Gastrocnemius medialis (tissue), 4 donors: ENCODE data around the gene PRND. TPM values are rescaled to one million over a fixed set of nuclear protein-coding genes. Genes with fewer than 3 reads are reported as not detected.

Experiments used
- ATAC-seq, 2 donors: fragments of 150-250 bp; one replicate each; pipeline ENCODE4 v1.9.1; 2016
- DNase-seq, 2 donors: peaks; one replicate each; pipeline ENCODE4 v3.0.0-alpha.2; 2019
- H3K27ac ChIP-seq, 4 donors: fragments of 200-600 bp; sonication (generic); 1 replicate in 1 of 4; 2 replicates in 3 of 4; pipeline ENCODE4 v1.5.1; 2016 to 2018; ENCODE audit warnings: mild to moderate bottlenecking in 2 of 4, moderate library complexity in 1 of 4
- H3K27me3 ChIP-seq, 3 donors: fragments of 200-600 bp; sonication (generic) in 2 of 3; 1 replicate in 1 of 3; 2 replicates in 2 of 3; pipeline versions ENCODE4 v1.5.1 to v1.6.0; 2016 to 2019; ENCODE audit warnings: mild to moderate bottlenecking in 1 of 3, moderate library complexity in 1 of 3
- H3K36me3 ChIP-seq, 2 donors: fragments of 200-600 bp; sonication (generic) in 1 of 2; one replicate each; pipeline ENCODE4 v1.5.1; 2017 to 2018
- H3K4me1 ChIP-seq, 2 donors: fragments of 200-600 bp; sonication (generic) in 1 of 2; one replicate each; pipeline ENCODE4 v1.5.1; 2016 to 2017; ENCODE audit warnings: mild to moderate bottlenecking in 2 of 2
- H3K4me3 ChIP-seq, 4 donors: fragments of 200-600 bp; sonication (generic) in 3 of 4; 1 replicate in 1 of 4; 2 replicates in 3 of 4; pipeline ENCODE4 v1.5.1; 2016 to 2019; ENCODE audit warnings: mild to moderate bottlenecking in 2 of 4
- H3K9me3 ChIP-seq, 3 donors: fragments of 200-600 bp; sonication (generic) in 2 of 3; 1 replicate in 1 of 3; 2 replicates in 2 of 3; pipeline ENCODE4 v1.5.1; 2016 to 2019
- POLR2A ChIP-seq, 2 donors: fragments of 450-650 bp; IDR thresholded peaks; one replicate each; pipeline ENCODE4 v1.6.1; 2017; ENCODE audit warnings: antibody characterized with exemption in 2 of 2, mild to moderate bottlenecking in 2 of 2, moderate library complexity in 2 of 2
- in situ Hi-C, 4 donors: fragments of 200-750 bp; cut with MboI; loops; one replicate each; pipeline versions ENCODE4 v1.15.0 to v1.8.0; 2017; ENCODE audit warnings: low sequenced_read_pairs in 4 of 4
- intact Hi-C: fragments of 100-400 bp; cut with DNase I; formaldehyde crosslinking; loops from one replicate; pipeline ENCODE4 v1.15.1; 2023; ENCODE audit warnings: low total_unique reads
- total RNA-seq, 4 donors: library from RNA; depleted of rRNA; stranded (reverse); fragments of >200 nt; gene quantifications; one replicate each; pipeline versions ENCODE4 v1.1.0 to v1.2.3, GENCODE V29; 2016
- TF ChIP-seq, protein P1 (sequence below), 5 experiments: fragments of 450-650 bp in 3 of 5; fragments of 200-600 bp in 2 of 5; sonication (generic) in 2 of 5; IDR thresholded peaks in 4 of 5; conservative IDR thresholded peaks in 1 of 5; 1 replicate in 4 of 5; 2 replicates in 1 of 5; pipeline ENCODE4 v1.5.1; 2016 to 2019; ENCODE audit warnings: antibody characterized with exemption in 5 of 5, mild to moderate bottlenecking in 3 of 5, moderate library complexity in 3 of 5

PRND gene
- total RNA-seq, 4 donors from 2014 or later: not detected

DNA sequence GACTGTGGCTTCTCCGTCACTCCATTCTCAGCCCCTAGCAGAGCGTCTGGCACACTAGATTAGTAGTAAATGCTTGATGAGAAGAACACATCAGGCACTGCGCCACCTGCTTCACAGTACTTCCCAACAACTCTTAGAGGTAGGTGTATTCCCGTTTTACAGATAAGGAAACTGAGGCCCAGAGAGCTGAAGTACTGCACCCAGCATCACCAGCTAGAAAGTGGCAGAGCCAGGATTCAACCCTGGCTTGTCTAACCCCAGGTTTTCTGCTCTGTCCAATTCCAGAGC, 3.5 kb downstream of the PRND start:
- no peak for TF ChIP-seq POLR2A (IDR thresholded peaks at IDR 0.05)
- TF ChIP-seq, protein P1, sequence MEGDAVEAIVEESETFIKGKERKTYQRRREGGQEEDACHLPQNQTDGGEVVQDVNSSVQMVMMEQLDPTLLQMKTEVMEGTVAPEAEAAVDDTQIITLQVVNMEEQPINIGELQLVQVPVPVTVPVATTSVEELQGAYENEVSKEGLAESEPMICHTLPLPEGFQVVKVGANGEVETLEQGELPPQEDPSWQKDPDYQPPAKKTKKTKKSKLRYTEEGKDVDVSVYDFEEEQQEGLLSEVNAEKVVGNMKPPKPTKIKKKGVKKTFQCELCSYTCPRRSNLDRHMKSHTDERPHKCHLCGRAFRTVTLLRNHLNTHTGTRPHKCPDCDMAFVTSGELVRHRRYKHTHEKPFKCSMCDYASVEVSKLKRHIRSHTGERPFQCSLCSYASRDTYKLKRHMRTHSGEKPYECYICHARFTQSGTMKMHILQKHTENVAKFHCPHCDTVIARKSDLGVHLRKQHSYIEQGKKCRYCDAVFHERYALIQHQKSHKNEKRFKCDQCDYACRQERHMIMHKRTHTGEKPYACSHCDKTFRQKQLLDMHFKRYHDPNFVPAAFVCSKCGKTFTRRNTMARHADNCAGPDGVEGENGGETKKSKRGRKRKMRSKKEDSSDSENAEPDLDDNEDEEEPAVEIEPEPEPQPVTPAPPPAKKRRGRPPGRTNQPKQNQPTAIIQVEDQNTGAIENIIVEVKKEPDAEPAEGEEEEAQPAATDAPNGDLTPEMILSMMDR (IDR thresholded peaks at IDR 0.05 in 4 of 5, conservative IDR thresholded peaks at IDR 0.05 in 1 of 5): no peak
- ATAC-seq: no peak

DNA sequence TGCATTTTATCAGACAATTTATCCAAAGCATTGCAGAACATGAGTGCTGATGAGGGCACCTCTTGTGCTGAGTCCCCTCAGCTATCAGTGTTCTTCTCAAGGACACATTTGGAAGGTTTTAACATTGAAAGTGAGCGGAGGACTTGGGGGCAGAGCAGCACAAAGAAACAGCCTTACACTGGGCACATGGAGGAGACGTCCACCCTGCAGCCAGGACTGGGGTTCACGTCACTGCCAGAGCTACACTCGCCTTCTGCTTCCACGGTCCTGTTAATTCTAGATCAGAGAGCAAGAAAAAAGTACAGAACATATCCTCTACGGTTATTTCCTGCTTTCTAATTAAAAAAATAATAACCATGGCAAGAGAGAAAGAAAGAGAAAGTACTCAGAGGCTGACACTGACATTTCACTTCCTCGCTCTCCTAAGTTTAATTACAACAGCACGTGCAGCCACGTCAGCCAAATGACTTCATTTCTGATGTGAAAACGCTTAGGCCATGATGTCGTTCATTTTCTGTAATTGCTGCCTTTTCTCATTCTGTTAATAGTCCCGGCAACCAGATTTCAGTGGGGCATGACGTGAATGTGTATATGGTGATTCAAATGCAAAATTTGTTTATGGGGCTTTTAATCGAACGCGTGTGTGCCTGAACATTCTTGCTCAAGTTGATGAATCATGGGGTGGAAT, 5.1 kb downstream of the PRND start:
- Histone ChIP-seq H3K9me3 (no peaks in the 10 kb centered on the region), H3K4me3 (peak overlapping the region in 2 of 4 donors; percentile 16 to 29), H3K27ac (no peak overlapping the region), H3K36me3 (no peaks in the 10 kb centered on the region), H3K27me3 (no peaks in the 10 kb centered on the region), H3K4me1 (no peaks in the 10 kb centered on the region)
- no peak for ATAC-seq
- DNase-seq: no peak
- in situ Hi-C loops: no loop called here
- TF ChIP-seq POLR2A (IDR thresholded peaks at IDR 0.05): no peak
- TF ChIP-seq, protein P1 (IDR thresholded peaks at IDR 0.05 in 4 of 5, conservative IDR thresholded peaks at IDR 0.05 in 1 of 5): no peak
- intact Hi-C loops: no loop called here

More for the DNA sequence above, 3.5 kb downstream of the PRND start:
- in situ Hi-C loops (no loop called here), intact Hi-C loops (no loop called here)
- H3K4me3 ChIP-seq: no peak overlapping the region
- no peaks in the 10 kb centered on the region for H3K27me3 ChIP-seq
- DNase-seq: no peak
- peaks cover 0 to 4% of the 10 kb centered on the region in 2 donors for H3K4me1 ChIP-seq
- no peak overlapping the region for H3K27ac ChIP-seq
- no peaks in the 10 kb centered on the region for H3K9me3 ChIP-seq
- H3K36me3 ChIP-seq: no peaks in the 10 kb centered on the region

DNA sequence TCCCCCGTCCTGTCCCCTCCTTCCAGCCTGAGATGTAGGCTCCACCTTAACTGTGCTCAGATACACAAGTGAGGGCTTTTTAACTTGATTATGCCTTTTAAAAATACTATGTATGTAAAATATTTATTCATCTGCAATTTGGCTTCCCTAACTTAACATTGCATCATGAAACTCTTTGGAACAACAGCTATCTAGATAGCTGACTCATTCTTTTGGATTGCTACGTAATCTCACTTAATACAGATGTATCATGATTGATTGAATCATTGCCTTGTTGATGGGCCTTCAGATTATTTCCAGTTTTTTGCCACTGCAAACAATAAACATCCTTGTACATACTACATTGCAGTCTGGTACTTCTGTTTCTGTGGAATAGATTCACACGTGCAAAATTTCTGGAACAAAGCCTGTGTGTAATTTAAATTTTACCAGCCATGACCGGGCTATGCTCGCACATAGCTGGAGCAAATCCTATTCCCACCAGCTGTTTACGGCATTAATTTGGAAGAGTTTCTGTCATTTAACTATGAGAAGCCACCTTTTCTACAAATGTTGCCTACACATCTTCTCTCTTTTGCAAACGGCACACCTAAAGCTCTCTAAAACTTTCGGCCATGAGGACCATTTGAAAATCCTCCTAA, 6.5 kb downstream of the PRND start:
- DNase-seq (no peak), ATAC-seq (no peak)
- TF ChIP-seq POLR2A (IDR thresholded peaks at IDR 0.05): no peak
- TF ChIP-seq, protein P1 (IDR thresholded peaks at IDR 0.05 in 4 of 5, conservative IDR thresholded peaks at IDR 0.05 in 1 of 5): no peak
- Histone ChIP-seq H3K27ac (no peak overlapping the region), H3K9me3 (no peaks in the 10 kb centered on the region), H3K36me3 (no peaks in the 10 kb centered on the region), H3K4me3 (no peak overlapping the region), H3K27me3 (no peaks in the 10 kb centered on the region), H3K4me1 (no peaks in the 10 kb centered on the region)
- intact Hi-C loops: no loop called here
- in situ Hi-C loops: no loop called here

DNA sequence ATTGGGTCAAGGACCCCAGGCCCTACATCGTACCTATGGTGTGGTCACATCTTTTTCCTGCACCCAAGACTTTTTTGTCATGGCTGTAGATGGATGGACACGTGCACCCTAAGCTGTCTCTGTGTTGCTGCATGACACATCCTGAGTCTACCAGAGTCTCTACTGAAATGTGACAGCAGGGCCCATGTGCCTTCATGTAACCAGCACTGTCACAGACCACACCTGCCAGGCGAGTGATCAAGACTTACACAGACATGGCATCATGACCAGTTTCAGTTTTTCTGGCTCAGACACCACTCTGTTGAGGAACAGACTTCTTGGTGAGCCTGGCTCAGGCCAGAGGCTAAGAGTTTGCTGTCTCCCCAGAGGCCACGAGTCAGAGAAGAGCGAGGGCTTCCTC, 7.6 kb downstream of the PRND start:
- no peak for TF ChIP-seq POLR2A (IDR thresholded peaks at IDR 0.05)
- TF ChIP-seq, protein P1 (IDR thresholded peaks at IDR 0.05 in 4 of 5, conservative IDR thresholded peaks at IDR 0.05 in 1 of 5): no peak
- Histone ChIP-seq H3K27ac (no peak overlapping the region), H3K9me3 (no peaks in the 10 kb centered on the region), H3K27me3 (no peaks in the 10 kb centered on the region), H3K4me3 (no peak overlapping the region), H3K4me1 (no peaks in the 10 kb centered on the region), H3K36me3 (no peaks in the 10 kb centered on the region)
- intact Hi-C loops (no loop called here), in situ Hi-C loops (no loop called here)
- ATAC-seq: no peak
- no peak for DNase-seq
